ENCODE results near the gene MAGED2. TPM values are rescaled to one million over a fixed set of nuclear protein-coding genes. Genes with fewer than 3 reads are reported as not detected.
"Not testable (repeated sequence)": the region's sequence is repeated elsewhere in the genome, so short reads cannot be mapped to it uniquely, and the experiment has no call there.

The MAGED2 gene
- total RNA-seq, 2 experiments from 2014 or later: 46.3 to 54.2 TPM

GRCh38 chrX:54826598-54826997, 19.1 kb downstream of the MAGED2 start:
- Mint-ChIP-seq H3K27ac (no peak overlapping the region), H3K4me3 (no peak overlapping the region), H3K4me1 (no peaks in the 10 kb centered on the region), H3K27me3 (peaks cover 4% of the 10 kb centered on the region), H3K36me3 (ENCODE audit: low read depth) (no peaks in the 10 kb centered on the region), H3K9me3 (no peaks in the 10 kb centered on the region)
- ChIA-PET POLR2A (no interaction called here), CTCF (no interaction called here)
- no peak for DNase-seq

- DNase-seq: no peak
Observed at GRCh38 chrX:54838583-54838982, 31.0 kb downstream of the MAGED2 start.

GRCh38 chrX:54841184-54841874, 33.8 kb downstream of the MAGED2 start:
- H3K9me3 Mint-ChIP-seq; H3K36me3 Mint-ChIP-seq (ENCODE audit: low read depth); POLR2A ChIA-PET; DNase-seq; H3K4me3 Mint-ChIP-seq; H3K4me1 Mint-ChIP-seq; H3K27ac Mint-ChIP-seq; H3K27me3 Mint-ChIP-seq; CTCF ChIA-PET: not testable (repeated sequence)

More at GRCh38 chrX:54838583-54838982, 31.0 kb downstream of the MAGED2 start:
- no peaks in the 10 kb centered on the region for H3K4me1 Mint-ChIP-seq
- H3K27me3 Mint-ChIP-seq: peaks cover 3% of the 10 kb centered on the region
- H3K36me3 Mint-ChIP-seq (ENCODE audit: low read depth): no peaks in the 10 kb centered on the region
- ChIA-PET POLR2A (no interaction called here), CTCF (no interaction called here)
- H3K27ac Mint-ChIP-seq: no peak overlapping the region
- no peak overlapping the region for H3K4me3 Mint-ChIP-seq
- no peaks in the 10 kb centered on the region for H3K9me3 Mint-ChIP-seq

- POLR2A ChIA-PET: no interaction called here
- H3K4me1 Mint-ChIP-seq: no peaks in the 10 kb centered on the region
- H3K27me3 Mint-ChIP-seq: no peaks in the 10 kb centered on the region
- peaks cover 2% of the 10 kb centered on the region for H3K9me3 Mint-ChIP-seq
- H3K36me3 Mint-ChIP-seq (ENCODE audit: low read depth): no peaks in the 10 kb centered on the region
- H3K4me3 Mint-ChIP-seq: no peak overlapping the region
- DNase-seq: no peak
- H3K27ac Mint-ChIP-seq: no peak overlapping the region
- CTCF ChIA-PET: no interaction called here
Observed at GRCh38 chrX:54842607-54843006, 35.1 kb downstream of the MAGED2 start.

GRCh38 chrX:54843050-54843449, 35.5 kb downstream of the MAGED2 start:
- ChIA-PET POLR2A (no interaction called here), CTCF (no interaction called here)
- no peaks in the 10 kb centered on the region for H3K36me3 Mint-ChIP-seq (ENCODE audit: low read depth)

GRCh38 chrX:54847700-54848099, 40.2 kb downstream of the MAGED2 start:
- H3K9me3 Mint-ChIP-seq; H3K4me3 Mint-ChIP-seq; H3K4me1 Mint-ChIP-seq; CTCF ChIA-PET; POLR2A ChIA-PET; H3K27me3 Mint-ChIP-seq; DNase-seq; H3K27ac Mint-ChIP-seq; H3K36me3 Mint-ChIP-seq (ENCODE audit: low read depth): not testable (repeated sequence)

More at GRCh38 chrX:54843050-54843449, 35.5 kb downstream of the MAGED2 start:
- H3K27ac Mint-ChIP-seq: no peak overlapping the region
- H3K4me3 Mint-ChIP-seq: no peak overlapping the region
- no peaks in the 10 kb centered on the region for H3K4me1 Mint-ChIP-seq
- H3K9me3 Mint-ChIP-seq: peaks cover 2% of the 10 kb centered on the region
- no peak for DNase-seq
- H3K27me3 Mint-ChIP-seq: no peaks in the 10 kb centered on the region

- peaks cover 2% of the 10 kb centered on the region for H3K27me3 Mint-ChIP-seq
- H3K4me3 Mint-ChIP-seq: no peak overlapping the region
- no peak for DNase-seq
- ChIA-PET CTCF (no interaction called here), POLR2A (no interaction called here)
- no peak overlapping the region for H3K27ac Mint-ChIP-seq
- H3K36me3 Mint-ChIP-seq (ENCODE audit: low read depth): no peaks in the 10 kb centered on the region
- peaks cover under 1% of the 10 kb centered on the region for H3K4me1 Mint-ChIP-seq
- H3K9me3 Mint-ChIP-seq: peaks cover 2% of the 10 kb centered on the region
Observed at GRCh38 chrX:54865208-54865607, 57.7 kb downstream of the MAGED2 start.

Other genes with a start within 250 kb of the MAGED2 start
- not detected for gene ITIH6, start 9.5 kb upstream of the MAGED2 start, total RNA-seq
- under 1 TPM; 0.54 to 0.74 TPM for gene TRO, start 113.1 kb downstream of the MAGED2 start, total RNA-seq
- gene PFKFB1, start 186.4 kb downstream of the MAGED2 start, total RNA-seq: under 1 TPM; 0.23 to 0.64 TPM
- gene APEX2, start 192.6 kb downstream of the MAGED2 start, total RNA-seq: 10 to 100 TPM; 24.7 to 24.9 TPM
- gene ALAS2, start 223.2 kb downstream of the MAGED2 start, total RNA-seq: not detected